Endodermal cell (in vitro differentiated cells): ENCODE measurements around the gene TMIE. TPM values are rescaled to one million over a fixed set of nuclear protein-coding genes. Genes with fewer than 3 reads are reported as not detected.

Source experiments
- DNase-seq: peaks from one replicate; pipeline ENCODE4 v3.0.0-alpha.2; 2017
- H3K27ac ChIP-seq: 2 replicates; pipeline ENCODE4 v1.5.1; 2013; ENCODE audit warnings: mild to moderate bottlenecking, low read depth, low read length, moderate library complexity
- H3K27me3 ChIP-seq: 2 replicates; pipeline ENCODE4 v1.6.1; 2013; ENCODE audit warnings: mild to moderate bottlenecking, low read length, moderate library complexity; ENCODE audit not compliant: insufficient read depth, control insufficient read depth, poor library complexity, severe bottlenecking
- H3K36me3 ChIP-seq: 2 replicates; pipeline ENCODE4 v1.7.0; 2013; ENCODE audit warnings: mild to moderate bottlenecking, low read length, moderate library complexity; ENCODE audit not compliant: control insufficient read depth, insufficient read depth
- H3K4me1 ChIP-seq: one replicate; pipeline ENCODE4 v1.7.0; 2013; ENCODE audit warnings: low read length; ENCODE audit not compliant: control insufficient read depth, insufficient read depth
- H3K4me3 ChIP-seq: 2 replicates; pipeline ENCODE4 v1.5.1; 2013; ENCODE audit warnings: mild to moderate bottlenecking, low read length, moderate library complexity
- H3K9ac ChIP-seq: 2 replicates; pipeline ENCODE4 v1.6.1; 2013; ENCODE audit warnings: mild to moderate bottlenecking, low read length, moderate library complexity; ENCODE audit not compliant: poor library complexity, severe bottlenecking; ENCODE audit errors: extremely low read depth
- H3K9me3 ChIP-seq: 2 replicates; pipeline ENCODE4 v1.6.1; 2013; ENCODE audit warnings: mild to moderate bottlenecking, low read length, moderate library complexity; ENCODE audit not compliant: control insufficient read depth
- H3K27ac Mint-ChIP-seq: 2 replicates; pipeline ENCODE4 v1.8.0; 2020; ENCODE audit warnings: mixed read lengths
- H3K27me3 Mint-ChIP-seq: 2 replicates; pipeline ENCODE4 v1.8.0; 2021; ENCODE audit warnings: mild to moderate bottlenecking, mixed read lengths; ENCODE audit not compliant: insufficient read depth
- H3K36me3 Mint-ChIP-seq: 2 replicates; pipeline ENCODE4 v1.8.0; 2020; ENCODE audit warnings: low read depth, mixed read lengths
- H3K4me1 Mint-ChIP-seq: 2 replicates; pipeline ENCODE4 v1.8.0; 2020; ENCODE audit warnings: mixed read lengths
- H3K4me3 Mint-ChIP-seq: 2 replicates; pipeline ENCODE4 v1.8.0; 2020; ENCODE audit warnings: mild to moderate bottlenecking, moderate library complexity, mixed read lengths
- H3K9me3 Mint-ChIP-seq: 2 replicates; pipeline ENCODE4 v1.8.0; 2020; ENCODE audit warnings: mild to moderate bottlenecking, mixed read lengths
- CTCF ChIP-seq: fragments of 200-600 bp; sonication (generic); conservative IDR thresholded peaks from 2 replicates; pipeline ENCODE4 v1.5.0; 2021; ENCODE audit warnings: antibody characterized with exemption, mild to moderate bottlenecking
- WGBS, 2 experiments: methylation state at CpG; one replicate each; pipeline versions ENCODE4 v1.1.5 to v1.1.7; 2013; ENCODE audit warnings: missing lambda C conversion rate in 2 of 2, mixed read lengths in 1 of 2; ENCODE audit not compliant: insufficient coverage in 1 of 2, insufficient read length in 1 of 2; 5-methylcytosine and 5-hydroxymethylcytosine counted together
- total RNA-seq, 2 donors: library from RNA; stranded (reverse); fragmentation: NEBNext Ultra II Directional in 1 of 2; extraction: Animal tissue kit (Norgen Biotek cat#: 25700) in 1 of 2; gene quantifications; 2 replicates in 1 of 2; 3 replicates in 1 of 2; pipeline ENCODE4 v1.2.1, GENCODE V29; 2021

Gene TMIE
- total RNA-seq, 2 donors from 2014 or later = 1.0 to 1.1 TPM

GRCh38 chr3:46669191-46669999 lies 31.8 kb upstream of the TMIE start:
- H3K36me3 Mint-ChIP-seq = peaks cover 2% of the 10 kb centered on the region
- H3K4me3 Mint-ChIP-seq = no peak overlapping the region
- DNase-seq = peak; percentile 35
- Histone ChIP-seq H3K27ac (no peak overlapping the region), H3K4me3 (no peak overlapping the region), H3K36me3 (no peaks in the 10 kb centered on the region), H3K9me3 (no peaks in the 10 kb centered on the region), H3K4me1 (no peaks in the 10 kb centered on the region), H3K9ac (no peak overlapping the region), H3K27me3 (no peaks in the 10 kb centered on the region)
- no peaks in the 10 kb centered on the region for H3K27me3 Mint-ChIP-seq
- no peaks in the 10 kb centered on the region for H3K4me1 Mint-ChIP-seq
- H3K9me3 Mint-ChIP-seq = no peaks in the 10 kb centered on the region
- WGBS, 2 experiments = 90 to 100% methylated on average over 2 to 9 of the region's 9 CpGs
- no peak overlapping the region for H3K27ac Mint-ChIP-seq
- TF ChIP-seq CTCF = no peak

- no peak for TF ChIP-seq CTCF
- peaks cover 3% of the 10 kb centered on the region for H3K36me3 Mint-ChIP-seq
- Histone ChIP-seq H3K36me3 (no peaks in the 10 kb centered on the region), H3K27ac (no peak overlapping the region), H3K9me3 (no peaks in the 10 kb centered on the region), H3K27me3 (no peaks in the 10 kb centered on the region), H3K4me1 (no peaks in the 10 kb centered on the region), H3K9ac (no peak overlapping the region), H3K4me3 (no peak overlapping the region)
- H3K27ac Mint-ChIP-seq = no peak overlapping the region
- H3K27me3 Mint-ChIP-seq = no peaks in the 10 kb centered on the region
- no peaks in the 10 kb centered on the region for H3K9me3 Mint-ChIP-seq
- DNase-seq = peak; percentile 33
- WGBS, 2 experiments = 88 to 100% methylated on average over 2 to 17 of the region's 17 CpGs
- H3K4me3 Mint-ChIP-seq = no peak overlapping the region
- H3K4me1 Mint-ChIP-seq = no peaks in the 10 kb centered on the region
Measured at GRCh38 chr3:46670000-46670890, 30.9 kb upstream of the TMIE start.

- 91 to 92% methylated on average over 2 to 4 of the region's 4 CpGs for WGBS, 2 experiments
- no peaks in the 10 kb centered on the region for H3K9me3 Mint-ChIP-seq
- H3K27ac Mint-ChIP-seq = no peak overlapping the region
Measured at GRCh38 chr3:46670891-46671427, 30.2 kb upstream of the TMIE start.

More at GRCh38 chr3:46670891-46671427, 30.2 kb upstream of the TMIE start:
- Histone ChIP-seq H3K27me3 (no peaks in the 10 kb centered on the region), H3K4me1 (no peaks in the 10 kb centered on the region), H3K9ac (no peak overlapping the region), H3K9me3 (no peaks in the 10 kb centered on the region), H3K27ac (no peak overlapping the region), H3K36me3 (no peaks in the 10 kb centered on the region), H3K4me3 (no peak overlapping the region)
- DNase-seq = peak; percentile 44
- Mint-ChIP-seq H3K36me3 (peaks cover 3% of the 10 kb centered on the region), H3K4me1 (no peaks in the 10 kb centered on the region), H3K4me3 (no peak overlapping the region), H3K27me3 (no peaks in the 10 kb centered on the region)
- TF ChIP-seq CTCF = no peak
